Colonic mucosa (tissue), 4 donors: Measurements from ENCODE around the gene TMEM108. TPM values are rescaled to one million over a fixed set of nuclear protein-coding genes. Genes with fewer than 3 reads are reported as not detected.

ENCODE experiments used
- DNase-seq: peaks from one replicate; pipeline ENCODE4 v3.0.0-alpha.2; 2020
- H3K27ac ChIP-seq: fragments of 200-600 bp; one replicate; pipeline ENCODE4 v1.8.0; 2021
- H3K27me3 ChIP-seq: fragments of 200-600 bp; one replicate; pipeline ENCODE4 v1.8.0; 2021
- H3K36me3 ChIP-seq: fragments of 200-600 bp; one replicate; pipeline ENCODE4 v1.8.0; 2021
- H3K4me1 ChIP-seq: fragments of 200-600 bp; one replicate; pipeline ENCODE4 v1.8.0; 2021; ENCODE audit warnings: mild to moderate bottlenecking
- H3K4me3 ChIP-seq: fragments of 200-600 bp; one replicate; pipeline ENCODE4 v1.8.0; 2021
- H3K9ac ChIP-seq, 2 donors: one replicate each; pipeline ENCODE4 v1.7.0; 2013; ENCODE audit warnings: control low read depth in 2 of 2, low read depth in 2 of 2, low read length in 2 of 2
- H3K9me3 ChIP-seq: fragments of 200-600 bp; one replicate; pipeline ENCODE4 v1.8.0; 2021
- CTCF ChIP-seq: fragments of 200-600 bp; IDR thresholded peaks from one replicate; pipeline ENCODE4 v1.8.0; 2022; ENCODE audit warnings: antibody characterized with exemption, mild to moderate bottlenecking
- intact Hi-C: fragments of 100-400 bp; cut with DNase I; formaldehyde crosslinking; loops from one replicate; pipeline ENCODE4 v1.14.1; 2022
- total RNA-seq, 2 donors: library from RNA; stranded (reverse); fragmentation: NEBNext Ultra II Directional in 1 of 2; extraction: Animal tissue kit (Norgen Biotek cat#: 25700) in 1 of 2; gene quantifications; one replicate each; pipeline ENCODE4 v1.2.1, GENCODE V29; 2021
- donor health status: healthy.
- donor health status: DM: no; HTN: no; CAD: no.
- donor health status: DM: no; HTN: no; CAD: no.

TMEM108 gene
- total RNA-seq, 2 donors from 2014 or later: 0.20 to 0.82 TPM

- Histone ChIP-seq H3K9ac (no peak overlapping the region), H3K27ac (no peak overlapping the region), H3K27me3 (no peaks in the 10 kb centered on the region), H3K36me3 (no peaks in the 10 kb centered on the region), H3K4me1 (no peaks in the 10 kb centered on the region), H3K9me3 (no peaks in the 10 kb centered on the region), H3K4me3 (no peak overlapping the region)
- no peak for DNase-seq
- TF ChIP-seq CTCF: no peak
- intact Hi-C loops: no loop called here
Measured at GRCh38 chr3:133074977-133075376, 36.8 kb downstream of the TMEM108 start.

GRCh38 chr3:133077688-133078087 lies 39.5 kb downstream of the TMEM108 start:
- DNase-seq: no peak
- H3K27me3 ChIP-seq: no peaks in the 10 kb centered on the region
- H3K27ac ChIP-seq: no peak overlapping the region
- no peaks in the 10 kb centered on the region for H3K9me3 ChIP-seq
- intact Hi-C loops: no loop called here
- H3K9ac ChIP-seq: no peak overlapping the region
- no peak overlapping the region for H3K4me3 ChIP-seq
- no peaks in the 10 kb centered on the region for H3K36me3 ChIP-seq
- TF ChIP-seq CTCF: no peak
- H3K4me1 ChIP-seq: no peaks in the 10 kb centered on the region

- no peak overlapping the region for H3K27ac ChIP-seq
- H3K9me3 ChIP-seq: no peaks in the 10 kb centered on the region
- no peaks in the 10 kb centered on the region for H3K4me1 ChIP-seq
- no peak for DNase-seq
- no peak for TF ChIP-seq CTCF
- no peak overlapping the region for H3K4me3 ChIP-seq
- no peak overlapping the region for H3K9ac ChIP-seq
- no peaks in the 10 kb centered on the region for H3K27me3 ChIP-seq
- H3K36me3 ChIP-seq: no peaks in the 10 kb centered on the region
- intact Hi-C loops: no loop called here
Measured at GRCh38 chr3:133079621-133080020, 41.4 kb downstream of the TMEM108 start.

- no peaks in the 10 kb centered on the region for H3K27me3 ChIP-seq
- no peaks in the 10 kb centered on the region for H3K4me1 ChIP-seq
- no peaks in the 10 kb centered on the region for H3K36me3 ChIP-seq
- no peak overlapping the region for H3K4me3 ChIP-seq
- TF ChIP-seq CTCF: no peak
- no peak overlapping the region for H3K9ac ChIP-seq
- no peak overlapping the region for H3K27ac ChIP-seq
- DNase-seq: no peak
- intact Hi-C loops: no loop called here
- H3K9me3 ChIP-seq: no peaks in the 10 kb centered on the region
Measured at GRCh38 chr3:133081016-133081415, 42.8 kb downstream of the TMEM108 start.

GRCh38 chr3:133083395-133083794 lies 45.2 kb downstream of the TMEM108 start:
- no peaks in the 10 kb centered on the region for H3K36me3 ChIP-seq
- TF ChIP-seq CTCF: no peak
- H3K27me3 ChIP-seq: no peaks in the 10 kb centered on the region
- H3K27ac ChIP-seq: no peak overlapping the region
- no peak for DNase-seq
- no peak overlapping the region for H3K9ac ChIP-seq
- H3K4me3 ChIP-seq: no peak overlapping the region
- no peaks in the 10 kb centered on the region for H3K9me3 ChIP-seq
- intact Hi-C loops: no loop called here
- H3K4me1 ChIP-seq: no peaks in the 10 kb centered on the region
